Measurements from ENCODE around the gene AZU1.
"Not testable (repeated sequence)": the region's sequence is repeated elsewhere in the genome, so short reads cannot be mapped to it uniquely, and the experiment has no call there.

AZU1 gene

DNA sequence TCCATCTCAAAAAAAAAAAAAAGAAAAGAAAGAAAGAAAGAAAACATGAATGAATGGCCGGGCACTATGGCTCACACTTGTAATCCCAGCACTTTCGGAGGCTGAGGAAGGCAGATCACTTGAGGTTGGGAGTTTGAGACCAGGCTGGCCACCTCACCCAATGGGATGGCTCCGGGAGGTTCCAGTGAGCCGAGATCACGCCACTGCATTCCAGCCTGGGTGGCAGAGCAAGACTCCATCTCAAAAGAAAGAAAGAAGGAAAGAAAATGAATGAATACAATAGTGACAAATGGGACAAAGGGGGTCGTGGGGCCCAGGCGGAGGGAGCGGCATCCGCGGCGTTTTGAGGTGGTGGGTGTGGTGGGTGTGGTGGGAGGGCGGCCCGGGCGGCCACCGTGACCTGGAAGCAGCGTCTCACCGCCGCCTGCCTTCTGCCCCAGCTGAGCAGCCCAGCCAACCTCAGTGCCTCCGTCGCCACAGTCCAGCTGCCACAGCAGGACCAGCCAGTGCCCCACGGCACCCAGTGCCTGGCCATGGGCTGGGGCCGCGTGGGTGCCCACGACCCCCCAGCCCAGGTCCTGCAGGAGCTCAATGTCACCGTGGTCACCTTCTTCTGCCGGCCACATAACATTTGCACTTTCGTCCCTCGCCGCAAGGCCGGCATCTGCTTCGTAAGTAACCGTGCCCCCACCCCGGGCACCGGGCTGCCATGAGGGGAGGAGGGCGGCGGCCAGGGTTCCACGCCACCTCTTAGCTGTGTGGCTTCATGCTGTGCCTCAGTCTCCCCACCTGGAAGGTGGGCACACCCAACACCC is 18.3 kb downstream of the AZU1 start:
- ChIA-PET POLR2A (no interaction called here), CTCF (interaction anchor here (1.2 kb wide), 1 partner anchor 88 kb away, joined by 3 read pairs; no protein-coding TSS in a partner anchor)
- DNase-seq, result no peak
- H3K27me3 ChIP-seq (replicated peaks in 2 of 5; ENCODE audit: control insufficient read depth in 4 of 5, insufficient read depth in 5 of 5, low read length in 4 of 5), result peaks cover 3 to 77% (median 13%) of the 10 kb centered on the region in 5 experiments
- H3K4me3 ChIP-seq (ENCODE audit: control insufficient read depth in 1 of 7, extremely low read depth in 1 of 7, insufficient read depth in 4 of 7, low read depth in 2 of 7, low read length in 6 of 7), result no peak overlapping the region
- H3K4me1 ChIP-seq (ENCODE audit: control extremely low read depth in 1 of 4, control insufficient read depth in 4 of 4, insufficient read depth in 4 of 4, low read length in 3 of 4), result peaks cover 0 to 18% (median 9%) of the 10 kb centered on the region in 4 experiments
- 82% methylated on average over 30 of the region's 37 CpGs for WGBS (ENCODE audit: insufficient coverage)
- H3K36me3 ChIP-seq (ENCODE audit: control insufficient read depth in 4 of 4, insufficient read depth in 4 of 4, low read length in 3 of 4), result no peaks in the 10 kb centered on the region
- no peak overlapping the region for H3K27ac ChIP-seq (ENCODE audit: insufficient read depth in 1 of 2, low read depth in 1 of 2, low read length in 2 of 2, poor library complexity in 1 of 2, severe bottlenecking in 2 of 2)
- H3K9me3 ChIP-seq (ENCODE audit: control extremely low read depth in 1 of 5, control insufficient read depth in 4 of 5, insufficient read depth in 2 of 5, low read depth in 1 of 5, low read length in 4 of 5), result no peaks in the 10 kb centered on the region

DNA sequence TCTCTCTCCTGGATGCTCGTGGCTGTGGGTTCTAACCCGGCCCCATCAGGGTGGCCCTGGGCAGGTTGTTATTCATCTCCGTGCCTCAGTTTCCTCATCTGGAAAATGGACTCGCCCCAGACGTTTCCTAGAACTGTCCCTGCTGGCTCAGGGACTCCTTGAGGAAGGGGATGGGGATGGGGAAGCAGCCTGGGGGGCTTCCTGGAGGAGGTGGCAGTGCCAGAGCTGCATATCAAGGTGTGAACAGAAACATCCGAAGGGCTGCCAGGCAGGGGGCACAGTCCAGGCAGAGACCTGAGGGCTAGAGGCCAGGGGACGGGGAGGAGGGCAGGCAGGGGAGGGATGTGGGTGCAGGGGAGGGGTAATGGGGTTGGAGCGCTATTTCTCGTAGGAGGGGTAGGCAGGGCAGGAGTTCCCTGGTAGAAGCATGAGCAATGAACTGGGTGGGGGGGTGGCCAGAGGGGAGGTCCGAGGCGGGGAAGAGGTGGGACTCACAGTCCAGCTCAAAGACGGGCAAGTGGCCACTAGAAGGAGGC is 20.8 kb downstream of the AZU1 start:
- ChIA-PET CTCF (no interaction called here), POLR2A (no interaction called here)
- H3K36me3 ChIP-seq (ENCODE audit: control insufficient read depth in 4 of 4, insufficient read depth in 4 of 4, low read length in 3 of 4), result no peaks in the 10 kb centered on the region
- no peak overlapping the region for H3K27ac ChIP-seq (ENCODE audit: insufficient read depth in 1 of 2, low read depth in 1 of 2, low read length in 2 of 2, poor library complexity in 1 of 2, severe bottlenecking in 2 of 2)
- peaks cover 3 to 84% (median 13%) of the 10 kb centered on the region in 5 experiments for H3K27me3 ChIP-seq (replicated peaks in 2 of 5; ENCODE audit: control insufficient read depth in 4 of 5, insufficient read depth in 5 of 5, low read length in 4 of 5)
- DNase-seq, result no peak
- peaks cover 0 to 14% (median 6%) of the 10 kb centered on the region in 4 experiments for H3K4me1 ChIP-seq (ENCODE audit: control extremely low read depth in 1 of 4, control insufficient read depth in 4 of 4, insufficient read depth in 4 of 4, low read length in 3 of 4)
- WGBS (ENCODE audit: insufficient coverage), result 28% methylated on average over 9 of the region's 12 CpGs
- H3K4me3 ChIP-seq (ENCODE audit: control insufficient read depth in 1 of 7, extremely low read depth in 1 of 7, insufficient read depth in 4 of 7, low read depth in 2 of 7, low read length in 6 of 7), result no peak overlapping the region
- no peaks in the 10 kb centered on the region for H3K9me3 ChIP-seq (ENCODE audit: control extremely low read depth in 1 of 5, control insufficient read depth in 4 of 5, insufficient read depth in 2 of 5, low read depth in 1 of 5, low read length in 4 of 5)

GRCh38 chr19:849195-849594 is 21.6 kb downstream of the AZU1 start:
- H3K27ac ChIP-seq (ENCODE audit: insufficient read depth in 1 of 2, low read depth in 1 of 2, low read length in 2 of 2, poor library complexity in 1 of 2, severe bottlenecking in 2 of 2); POLR2A ChIA-PET; DNase-seq; H3K9me3 ChIP-seq (ENCODE audit: control extremely low read depth in 1 of 5, control insufficient read depth in 4 of 5, insufficient read depth in 2 of 5, low read depth in 1 of 5, low read length in 4 of 5); H3K4me3 ChIP-seq (ENCODE audit: control insufficient read depth in 1 of 7, extremely low read depth in 1 of 7, insufficient read depth in 4 of 7, low read depth in 2 of 7, low read length in 6 of 7); H3K36me3 ChIP-seq (ENCODE audit: control insufficient read depth in 4 of 4, insufficient read depth in 4 of 4, low read length in 3 of 4); H3K4me1 ChIP-seq (ENCODE audit: control extremely low read depth in 1 of 4, control insufficient read depth in 4 of 4, insufficient read depth in 4 of 4, low read length in 3 of 4): not testable (repeated sequence)
- 96% methylated on average over 7 of the region's 8 CpGs for WGBS (ENCODE audit: insufficient coverage)
- peaks cover 3 to 81% (median 13%) of the 10 kb centered on the region in 5 experiments for H3K27me3 ChIP-seq (replicated peaks in 2 of 5; ENCODE audit: control insufficient read depth in 4 of 5, insufficient read depth in 5 of 5, low read length in 4 of 5)
- CTCF ChIA-PET, result interaction anchor here (2.3 kb wide), 1 partner anchor 14 kb away, joined by 7 read pairs; no protein-coding TSS in a partner anchor

DNA sequence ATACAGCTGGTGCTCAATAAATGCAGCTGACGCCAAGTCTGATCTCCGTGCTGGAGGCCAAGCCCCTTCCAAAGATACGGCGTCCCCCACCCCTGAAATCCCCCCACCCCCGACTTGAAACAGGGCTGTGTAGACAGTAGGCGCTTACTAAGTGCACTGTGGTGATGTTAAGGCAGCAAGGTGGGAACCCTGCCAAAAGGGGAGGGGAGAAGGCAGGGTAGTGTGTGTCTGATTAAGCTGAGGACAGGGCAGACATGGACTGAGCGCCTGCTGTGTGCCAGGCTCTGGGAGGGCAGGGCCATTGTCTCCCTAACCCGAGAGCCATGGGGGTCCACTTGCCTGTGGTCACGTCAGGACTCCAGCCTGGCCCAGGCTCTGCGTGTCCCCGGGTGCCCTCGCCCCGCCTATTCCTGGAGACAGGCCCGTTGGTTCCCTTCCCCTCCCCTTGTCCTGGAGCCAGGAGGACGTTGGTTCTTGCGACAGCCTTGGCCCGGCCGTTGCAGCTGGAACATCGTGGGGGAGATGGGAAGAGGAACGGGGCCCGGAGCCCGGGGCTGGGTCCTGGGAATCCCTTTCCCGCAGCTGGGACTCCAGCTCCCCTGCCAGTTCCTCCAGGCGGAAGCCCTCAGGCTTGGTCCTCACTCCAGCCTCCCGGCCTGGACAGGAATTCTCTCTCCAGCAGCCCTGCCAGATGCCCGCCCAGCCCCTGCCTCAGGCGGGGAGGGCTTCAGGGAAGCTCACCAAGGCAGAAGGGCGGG is 22.8 kb downstream of the AZU1 start:
- CTCF ChIA-PET, result interaction anchor here (2.3 to 3.3 kb wide), 2 partner anchors 13 to 80 kb away, joined by 7 to 9 read pairs; no protein-coding TSS in a partner anchor
- Histone ChIP-seq H3K9me3 (ENCODE audit: control extremely low read depth in 1 of 5, control insufficient read depth in 4 of 5, insufficient read depth in 2 of 5, low read depth in 1 of 5, low read length in 4 of 5) (no peaks in the 10 kb centered on the region), H3K27me3 (replicated peaks in 2 of 5; ENCODE audit: control insufficient read depth in 4 of 5, insufficient read depth in 5 of 5, low read length in 4 of 5) (peaks cover 3 to 73% (median 10%) of the 10 kb centered on the region in 5 experiments), H3K4me1 (ENCODE audit: control extremely low read depth in 1 of 4, control insufficient read depth in 4 of 4, insufficient read depth in 4 of 4, low read length in 3 of 4) (peaks cover 0 to 6% (median 4%) of the 10 kb centered on the region in 4 experiments), H3K4me3 (ENCODE audit: control insufficient read depth in 1 of 7, extremely low read depth in 1 of 7, insufficient read depth in 4 of 7, low read depth in 2 of 7, low read length in 6 of 7) (no peak overlapping the region), H3K36me3 (ENCODE audit: control insufficient read depth in 4 of 4, insufficient read depth in 4 of 4, low read length in 3 of 4) (no peaks in the 10 kb centered on the region), H3K27ac (ENCODE audit: insufficient read depth in 1 of 2, low read depth in 1 of 2, low read length in 2 of 2, poor library complexity in 1 of 2, severe bottlenecking in 2 of 2) (no peak overlapping the region)
- 22% methylated on average over 25 of the region's 28 CpGs for WGBS (ENCODE audit: insufficient coverage)
- POLR2A ChIA-PET, result interaction anchor here (0.5 kb wide), 1 partner anchor 1132 kb away, joined by 3 read pairs; no protein-coding TSS in a partner anchor
- peak in 2 of 3 donors; percentile 53 to 58 for DNase-seq

DNA sequence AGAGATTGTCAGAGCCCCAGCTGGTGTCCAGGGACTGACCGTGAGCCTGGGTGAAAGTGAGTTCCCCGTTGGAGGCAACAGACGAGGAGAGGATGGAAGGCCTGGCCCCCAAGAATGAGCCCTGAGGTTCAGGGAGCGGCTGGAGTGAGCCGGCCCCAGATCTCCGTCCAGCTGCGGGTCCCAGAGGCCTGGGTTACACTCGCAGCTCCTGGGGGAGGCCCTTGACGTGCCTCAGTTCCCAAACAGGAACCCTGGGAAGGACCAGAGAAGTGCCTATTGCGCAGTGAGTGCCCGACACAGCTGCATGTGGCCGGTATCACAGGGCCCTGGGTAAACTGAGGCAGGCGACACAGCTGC is 23.3 kb downstream of the AZU1 start:
- no peak for DNase-seq
- no peaks in the 10 kb centered on the region for H3K9me3 ChIP-seq (ENCODE audit: control extremely low read depth in 1 of 5, control insufficient read depth in 4 of 5, insufficient read depth in 2 of 5, low read depth in 1 of 5, low read length in 4 of 5)
- WGBS (ENCODE audit: insufficient coverage), result 59% methylated on average over 10 of the region's 13 CpGs
- H3K36me3 ChIP-seq (ENCODE audit: control insufficient read depth in 4 of 4, insufficient read depth in 4 of 4, low read length in 3 of 4), result no peaks in the 10 kb centered on the region
- H3K4me3 ChIP-seq (ENCODE audit: control insufficient read depth in 1 of 7, extremely low read depth in 1 of 7, insufficient read depth in 4 of 7, low read depth in 2 of 7, low read length in 6 of 7), result no peak overlapping the region
- H3K27me3 ChIP-seq (replicated peaks in 2 of 5; ENCODE audit: control insufficient read depth in 4 of 5, insufficient read depth in 5 of 5, low read length in 4 of 5), result peaks cover 3 to 69% (median 8%) of the 10 kb centered on the region in 5 experiments
- peaks cover 0 to 6% (median 4%) of the 10 kb centered on the region in 4 experiments for H3K4me1 ChIP-seq (ENCODE audit: control extremely low read depth in 1 of 4, control insufficient read depth in 4 of 4, insufficient read depth in 4 of 4, low read length in 3 of 4)
- ChIA-PET POLR2A (interaction anchor here (0.5 kb wide), 2 partner anchors 35 to 1131 kb away, joined by 3 read pairs; no protein-coding TSS in a partner anchor), CTCF (interaction anchor here (2.3 to 3.3 kb wide), 2 partner anchors 12 to 81 kb away, joined by 7 to 9 read pairs; no protein-coding TSS in a partner anchor)
- no peak overlapping the region for H3K27ac ChIP-seq (ENCODE audit: insufficient read depth in 1 of 2, low read depth in 1 of 2, low read length in 2 of 2, poor library complexity in 1 of 2, severe bottlenecking in 2 of 2)

DNA sequence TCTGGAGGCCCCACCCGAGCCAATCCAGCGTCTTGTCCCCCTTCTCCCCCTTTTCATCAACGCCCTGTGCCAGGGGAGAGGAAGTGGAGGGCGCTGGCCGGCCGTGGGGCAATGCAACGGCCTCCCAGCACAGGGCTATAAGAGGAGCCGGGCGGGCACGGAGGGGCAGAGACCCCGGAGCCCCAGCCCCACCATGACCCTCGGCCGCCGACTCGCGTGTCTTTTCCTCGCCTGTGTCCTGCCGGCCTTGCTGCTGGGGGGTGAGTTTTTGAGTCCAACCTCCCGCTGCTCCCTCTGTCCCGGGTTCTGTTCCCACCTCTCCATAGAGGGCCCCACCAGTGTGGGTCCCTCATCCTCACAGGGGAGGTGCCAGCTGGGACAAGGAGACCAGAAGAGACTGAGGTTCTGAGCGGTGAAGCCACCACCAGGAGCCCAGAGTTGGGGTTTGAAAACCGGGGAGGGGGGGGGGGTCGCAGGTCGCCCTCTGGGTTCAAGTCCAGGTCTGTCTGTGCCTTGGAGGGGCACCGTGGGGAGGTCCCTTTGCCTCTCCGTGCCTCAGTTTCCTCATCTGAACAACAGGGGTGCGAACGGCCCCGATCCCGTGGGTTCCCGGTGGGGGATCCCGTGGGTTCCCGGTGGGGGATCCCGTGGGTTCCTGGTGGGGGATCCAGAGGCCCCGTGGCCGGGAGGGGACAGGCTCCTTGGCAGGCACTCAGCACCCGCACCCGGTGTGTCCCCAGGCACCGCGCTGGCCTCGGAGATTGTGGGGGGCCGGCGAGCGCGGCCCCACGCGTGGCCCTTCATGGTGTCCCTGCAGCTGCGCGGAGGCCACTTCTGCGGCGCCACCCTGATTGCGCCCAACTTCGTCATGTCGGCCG is 24.7 kb downstream of the AZU1 start, which contains the start of gene ELANE:
Gene ELANE (plus strand): TSS at position 168 of the 878 bp plus-strand sequence. CDS start 26 bp downstream, at position 194.
- ChIA-PET CTCF (interaction anchor here (3.3 kb wide), 1 partner anchor 82 kb away, joined by 9 read pairs; no protein-coding TSS in a partner anchor), POLR2A (no interaction called here)
- 64% methylated on average over 36 of the region's 55 CpGs for WGBS (ENCODE audit: insufficient coverage)
- Histone ChIP-seq H3K27ac (ENCODE audit: insufficient read depth in 1 of 2, low read depth in 1 of 2, low read length in 2 of 2, poor library complexity in 1 of 2, severe bottlenecking in 2 of 2) (no peak within 1 kb of the TSS), H3K4me3 (ENCODE audit: control insufficient read depth in 1 of 7, extremely low read depth in 1 of 7, insufficient read depth in 4 of 7, low read depth in 2 of 7, low read length in 6 of 7) (no peak within 1 kb of the TSS), H3K27me3 (replicated peaks in 2 of 5; ENCODE audit: control insufficient read depth in 4 of 5, insufficient read depth in 5 of 5, low read length in 4 of 5) (peaks cover 0 to 58% (median 7%) of the 10 kb centered on the region in 5 experiments), H3K4me1 (ENCODE audit: control extremely low read depth in 1 of 4, control insufficient read depth in 4 of 4, insufficient read depth in 4 of 4, low read length in 3 of 4) (peaks cover 0 to 6% (median 4%) of the 10 kb centered on the region in 4 experiments), H3K9me3 (ENCODE audit: control extremely low read depth in 1 of 5, control insufficient read depth in 4 of 5, insufficient read depth in 2 of 5, low read depth in 1 of 5, low read length in 4 of 5) (no peaks in the 10 kb centered on the region), H3K36me3 (ENCODE audit: control insufficient read depth in 4 of 4, insufficient read depth in 4 of 4, low read length in 3 of 4) (no peaks in the 10 kb centered on the region)
- no peak for DNase-seq

All from common myeloid progenitor, CD34-positive (primary cell).